Effector CD4-positive, alpha-beta T cell (primary cell): ENCODE results near the gene EXOC3L2. TPM values are rescaled to one million over a fixed set of nuclear protein-coding genes. Genes with fewer than 3 reads are reported as not detected.
"Not testable (repeated sequence)": the region's sequence is repeated elsewhere in the genome, so short reads cannot be mapped to it uniquely, and the experiment has no call there.

ENCODE experiments used
- DNase-seq: peaks from one replicate; pipeline ENCODE4 v3.0.0-alpha.2; 2020
- total RNA-seq: gene quantifications from one replicate; lab custom pipeline; 2026; lab: John Stamatoyannopoulos, UW

The EXOC3L2 gene
- not detected for total RNA-seq

GRCh38 chr19:45245334-45245787 lies at the start of gene EXOC3L2:
TSS of gene EXOC3L2 (minus strand) at chr19:45245407. CDS start at chr19:45239045, 6,362 bp downstream.
- DNase-seq, result no peak

- DNase-seq, result no peak
Measured at GRCh38 chr19:45294291-45295029, 49.3 kb upstream of the EXOC3L2 start.

GRCh38 chr19:45293682-45294081 lies 48.5 kb upstream of the EXOC3L2 start:
- DNase-seq, result no peak

- DNase-seq, result no peak
Measured at GRCh38 chr19:45291834-45292233, 46.6 kb upstream of the EXOC3L2 start.

DNA sequence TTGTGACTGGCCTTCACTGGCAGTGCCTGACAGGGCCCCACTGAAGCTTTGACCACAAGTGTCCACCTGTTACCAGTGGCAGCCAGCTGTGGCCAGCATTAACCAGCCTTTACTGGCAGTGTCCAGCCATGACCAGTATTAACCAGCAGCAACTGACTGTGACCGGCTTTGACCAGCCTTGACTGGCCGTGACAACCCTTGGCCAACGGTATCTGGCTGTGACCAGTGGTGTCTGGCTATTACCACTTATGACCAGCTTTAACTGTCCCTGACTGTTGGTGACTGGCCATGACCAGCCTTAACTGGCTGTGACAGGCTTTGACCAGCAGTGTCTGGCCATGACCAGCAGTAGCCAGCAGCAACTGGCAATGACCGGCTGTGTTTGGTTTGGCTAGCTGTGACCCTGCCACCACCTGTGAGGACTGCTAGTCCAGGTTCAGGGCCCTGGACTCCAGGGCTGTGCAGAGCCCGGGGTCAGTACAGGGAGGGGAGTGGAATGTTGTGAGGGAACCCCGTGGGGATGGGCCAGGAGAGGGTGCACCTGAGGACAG lies 45.2 kb upstream of the EXOC3L2 start:
- no peak for DNase-seq

DNA sequence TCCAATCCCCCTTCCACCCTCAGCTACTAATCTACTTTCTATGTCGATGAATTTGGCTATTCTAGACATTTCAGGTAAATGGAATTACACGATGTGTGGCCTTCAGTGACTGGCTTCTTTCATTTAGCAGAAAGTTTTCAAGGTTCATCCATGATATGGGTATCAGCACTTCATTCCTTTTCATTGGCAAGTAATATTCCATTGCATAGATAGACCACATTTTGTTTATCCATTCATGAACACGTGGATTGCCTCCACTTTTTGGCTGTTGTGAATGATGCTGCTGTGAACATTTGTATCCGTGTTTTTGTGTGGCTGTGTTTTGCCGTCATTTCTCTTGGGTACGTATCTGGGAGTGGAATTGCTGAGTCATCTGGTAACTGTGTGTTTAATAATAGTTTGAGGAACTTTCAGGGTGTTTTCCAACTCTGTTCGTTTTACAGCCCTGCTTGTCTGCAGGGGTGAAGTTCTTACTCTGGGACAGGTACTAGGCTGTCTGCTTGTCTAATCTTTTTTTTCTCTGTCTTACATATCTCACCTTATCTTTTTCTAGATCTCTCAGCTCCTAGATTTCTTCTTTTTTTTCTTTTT lies 38.3 kb upstream of the EXOC3L2 start:
- DNase-seq, result no peak

DNA sequence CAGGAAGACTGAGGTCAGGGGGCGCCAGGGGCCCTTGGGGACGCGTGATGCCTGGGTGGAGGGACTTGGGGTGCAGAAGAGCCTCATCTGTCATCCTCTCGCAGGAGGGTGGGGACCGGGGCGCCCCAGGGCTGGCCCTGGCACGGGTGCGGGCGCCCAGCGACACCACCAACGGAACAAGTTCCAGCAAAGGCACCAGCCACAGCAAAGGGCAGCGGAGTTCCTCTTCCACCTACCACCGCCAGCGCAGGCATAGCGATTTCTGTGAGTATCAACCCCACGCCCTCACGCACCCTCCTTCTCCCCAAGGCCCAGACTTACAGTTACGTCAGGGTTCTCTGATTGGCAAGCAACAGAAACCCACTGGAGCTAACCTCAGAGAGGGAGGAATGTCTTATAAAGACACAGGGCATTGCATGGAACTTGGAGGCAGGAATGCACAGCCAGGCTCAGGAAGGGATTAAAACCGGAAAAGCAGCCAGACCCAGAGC lies 35.3 kb upstream of the EXOC3L2 start:
- DNase-seq, result no peak

DNA sequence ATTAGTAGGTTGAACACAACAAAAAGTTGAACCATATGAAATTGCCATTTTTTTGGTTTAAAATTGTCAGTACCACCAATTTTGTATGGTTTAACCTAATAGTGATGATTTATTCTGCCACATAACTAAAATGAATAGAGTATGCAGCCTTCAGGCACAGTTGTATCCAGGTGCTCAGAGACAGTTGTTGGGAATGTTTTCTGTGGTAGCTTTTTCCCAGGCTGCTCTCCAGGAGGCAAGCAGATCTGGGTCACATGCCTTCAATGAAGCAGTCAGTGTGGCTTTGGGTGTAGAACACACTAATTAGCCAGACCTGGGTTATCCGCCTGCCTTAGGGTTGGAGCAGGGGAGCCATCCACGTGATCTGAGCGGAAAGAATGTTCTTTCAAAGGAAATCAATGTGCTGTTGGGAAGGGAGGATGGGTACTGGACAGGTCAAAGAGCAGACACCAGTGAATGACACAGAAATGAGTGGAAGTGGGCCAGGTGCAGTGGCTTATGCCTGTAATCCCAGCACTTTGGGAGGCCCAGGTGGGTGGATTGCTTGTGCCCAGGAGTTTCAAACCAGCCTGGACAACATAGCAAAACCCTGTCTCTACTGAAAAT lies 34.5 kb upstream of the EXOC3L2 start:
- DNase-seq, result no peak

- no peak for DNase-seq
Measured at GRCh38 chr19:45278087-45278486, 32.9 kb upstream of the EXOC3L2 start.

GRCh38 chr19:45276284-45276687 lies 31.1 kb upstream of the EXOC3L2 start:
- DNase-seq, result no peak

DNA sequence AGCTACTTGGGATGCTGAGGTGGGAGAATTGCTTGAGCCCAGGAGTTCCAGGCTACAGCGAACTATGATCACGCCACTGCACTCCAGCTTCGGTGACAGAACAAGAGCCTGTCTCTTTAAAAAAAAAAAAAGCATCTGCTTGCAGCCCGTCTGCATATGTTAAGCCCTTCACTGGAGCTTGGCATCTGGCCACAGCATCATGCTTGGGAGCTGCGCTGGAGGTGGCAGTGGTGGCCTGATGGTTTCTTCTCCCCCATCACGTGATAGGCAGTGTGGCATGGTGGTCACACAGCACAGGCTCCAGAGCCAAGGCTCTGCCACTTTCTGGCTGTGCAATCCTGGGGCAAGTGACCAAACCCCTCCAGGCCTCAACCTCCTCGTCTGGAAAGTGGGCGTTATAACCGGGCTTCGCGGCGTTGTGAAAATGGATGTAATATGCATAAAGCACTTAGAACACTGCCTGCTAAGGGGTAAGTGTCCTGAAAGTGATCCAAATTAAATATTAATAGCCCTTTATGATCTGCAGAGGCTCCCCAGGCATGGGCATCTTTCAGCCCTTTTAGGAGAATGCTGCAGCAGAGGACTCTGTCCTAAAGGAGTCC lies 30.3 kb upstream of the EXOC3L2 start:
- no peak for DNase-seq

- DNase-seq, result no peak
Measured at GRCh38 chr19:45273521-45273855, 28.3 kb upstream of the EXOC3L2 start.

GRCh38 chr19:45271735-45272108 lies 26.5 kb upstream of the EXOC3L2 start:
- DNase-seq, result no peak

DNA sequence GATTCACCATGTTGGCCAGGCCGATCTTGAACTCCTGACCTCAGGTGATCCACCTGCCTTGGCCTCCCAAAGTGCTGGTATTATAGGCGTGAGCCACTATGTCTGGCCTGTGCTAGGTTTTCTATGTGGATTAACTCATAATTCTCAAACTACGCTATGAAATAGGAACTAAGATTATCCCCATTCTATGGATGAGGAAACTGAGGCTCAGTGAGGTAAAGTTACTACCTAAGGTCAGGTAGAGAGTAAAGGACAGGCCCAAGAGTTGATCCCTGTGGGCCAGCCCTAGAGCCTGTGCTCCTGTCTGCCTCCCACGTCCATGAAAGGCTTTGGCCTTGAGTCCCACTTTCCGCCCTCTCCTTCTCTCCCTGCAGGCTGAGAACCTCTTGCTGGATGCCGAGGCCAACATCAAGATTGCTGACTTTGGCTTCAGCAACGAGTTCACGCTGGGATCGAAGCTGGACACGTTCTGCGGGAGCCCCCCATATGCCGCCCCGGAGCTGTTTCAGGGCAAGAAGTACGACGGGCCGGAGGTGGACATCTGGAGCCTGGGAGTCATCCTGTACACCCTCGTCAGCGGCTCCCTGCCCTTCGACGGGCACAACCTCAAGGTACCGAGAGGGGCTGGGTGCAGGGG lies 26.0 kb upstream of the EXOC3L2 start:
- no peak for DNase-seq

GRCh38 chr19:45269939-45270338 lies 24.7 kb upstream of the EXOC3L2 start:
- not testable (repeated sequence) for DNase-seq

GRCh38 chr19:45267296-45267695 lies 22.1 kb upstream of the EXOC3L2 start:
- no peak for DNase-seq

GRCh38 chr19:45265375-45265774 lies 20.2 kb upstream of the EXOC3L2 start:
- DNase-seq, result no peak

DNA sequence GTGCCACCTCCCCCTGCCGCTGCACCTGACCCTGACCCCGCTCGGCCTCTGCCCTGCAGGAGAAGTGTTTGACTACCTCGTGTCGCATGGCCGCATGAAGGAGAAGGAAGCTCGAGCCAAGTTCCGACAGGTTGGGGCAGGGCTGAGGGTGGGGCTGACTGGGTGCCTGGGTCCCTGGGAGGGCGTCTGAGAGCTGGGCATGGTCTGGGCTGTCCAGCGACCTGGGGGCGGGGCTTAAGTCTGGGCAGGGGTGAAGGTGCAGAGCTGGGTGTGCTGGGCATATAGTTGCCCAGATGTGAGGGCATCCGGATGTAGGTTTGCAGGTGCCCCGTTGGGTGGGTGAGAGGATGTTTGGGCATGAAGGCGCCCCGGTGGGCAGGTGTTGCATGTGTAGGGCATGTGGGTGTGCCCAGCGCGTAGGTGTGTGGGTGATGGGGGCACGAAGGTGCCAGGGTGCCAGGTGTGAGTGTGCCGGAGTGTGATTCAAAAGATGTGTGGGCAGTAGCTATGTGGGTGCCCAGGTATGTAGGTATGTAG lies 19.6 kb upstream of the EXOC3L2 start:
- DNase-seq, result no peak

- no peak for DNase-seq
Measured at GRCh38 chr19:45263013-45263412, 17.8 kb upstream of the EXOC3L2 start.

DNA sequence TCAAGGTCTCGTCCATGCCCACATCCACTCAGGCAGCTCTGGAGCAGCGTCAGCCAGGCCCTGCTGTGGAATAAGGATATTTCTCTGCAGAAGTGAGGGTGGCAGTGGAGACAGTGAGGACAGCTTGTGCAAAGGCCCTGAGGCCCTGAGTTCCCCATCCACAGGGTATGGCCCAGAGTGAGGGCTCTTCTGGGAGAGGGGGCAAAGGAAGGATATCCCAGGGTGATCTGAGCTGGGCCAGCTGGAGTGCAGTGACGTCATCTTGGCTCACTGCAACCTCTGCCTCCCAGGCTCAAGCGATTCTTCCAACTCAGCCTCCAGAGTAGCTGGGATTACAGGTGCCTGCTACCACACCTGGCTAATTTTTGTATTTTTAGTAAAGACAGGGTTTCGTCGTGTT lies 17.4 kb upstream of the EXOC3L2 start:
- no peak for DNase-seq

- no peak for DNase-seq
Measured at GRCh38 chr19:45258862-45259261, 13.7 kb upstream of the EXOC3L2 start.

GRCh38 chr19:45256836-45257235 lies 11.6 kb upstream of the EXOC3L2 start:
- DNase-seq, result no peak
